ENCODE measurements around the gene RASAL3.

Gene RASAL3

DNA sequence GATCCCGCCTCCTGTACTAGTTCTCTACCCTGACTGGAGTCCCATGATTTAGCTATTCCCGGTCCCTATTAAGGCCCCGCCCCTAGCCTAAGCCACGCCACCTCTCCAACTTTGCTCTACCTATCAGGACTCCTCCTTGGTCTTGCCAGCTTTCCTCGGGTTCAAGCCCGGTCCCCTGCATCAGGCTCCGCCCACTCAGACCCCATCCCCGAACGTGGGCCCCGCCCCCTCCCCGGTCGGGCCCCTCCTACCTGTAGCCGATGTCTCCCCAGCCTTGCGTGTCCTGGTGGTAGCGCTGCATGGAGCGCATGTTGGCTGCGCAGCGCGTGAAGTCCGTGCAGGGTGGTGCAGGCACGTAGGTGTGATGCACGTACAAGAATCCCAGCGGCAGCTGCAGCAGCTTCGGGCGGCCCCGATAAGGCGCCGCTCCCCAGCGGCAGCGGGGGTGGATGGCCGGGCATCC, 7.3 kb upstream of the RASAL3 start:
- DNase-seq, result no peak

GRCh38 chr19:15469513-15470297, 5.4 kb upstream of the RASAL3 start:
- no peak for DNase-seq

DNA sequence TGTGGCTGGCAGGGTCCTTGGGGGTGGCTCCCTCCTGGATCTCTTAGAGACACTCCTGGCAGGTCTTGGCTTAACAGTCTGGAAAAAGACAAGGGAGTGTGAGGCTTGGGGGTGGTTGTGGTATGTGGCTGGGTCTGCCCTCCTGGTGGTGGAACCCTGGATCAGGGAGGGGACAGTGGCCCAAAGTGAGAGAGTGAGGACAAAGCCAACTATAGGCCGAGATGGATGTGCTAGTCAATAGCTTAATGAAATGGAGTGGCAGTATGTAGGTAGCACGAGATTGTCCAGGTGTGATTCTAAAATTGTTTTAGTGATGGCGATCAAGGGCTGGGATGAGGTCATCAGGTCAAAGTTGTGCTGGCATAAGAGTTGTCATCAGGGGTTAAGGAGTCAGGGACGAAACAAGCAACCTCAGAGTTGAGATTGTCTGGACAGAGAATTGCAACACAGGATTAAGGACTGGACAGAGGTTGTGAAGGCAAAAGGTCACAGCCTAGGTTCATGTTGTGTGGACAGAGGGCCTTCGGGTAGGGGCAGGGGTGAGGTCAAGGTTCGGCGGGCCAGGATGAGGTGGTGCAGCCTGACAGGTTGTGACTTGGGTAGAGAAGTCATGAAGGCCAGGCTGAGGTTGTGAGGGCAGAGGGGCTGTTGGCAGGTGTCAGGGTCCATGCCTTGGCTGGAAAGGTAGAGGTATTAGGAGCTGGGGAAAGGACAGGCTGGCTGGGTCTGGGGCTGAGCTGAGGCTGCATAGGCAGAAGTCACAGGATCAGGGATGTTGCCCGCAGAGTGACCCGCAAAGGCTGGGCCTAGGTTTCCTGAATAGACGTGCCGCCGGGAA, 4.5 kb upstream of the RASAL3 start:
- DNase-seq, result no peak

DNA sequence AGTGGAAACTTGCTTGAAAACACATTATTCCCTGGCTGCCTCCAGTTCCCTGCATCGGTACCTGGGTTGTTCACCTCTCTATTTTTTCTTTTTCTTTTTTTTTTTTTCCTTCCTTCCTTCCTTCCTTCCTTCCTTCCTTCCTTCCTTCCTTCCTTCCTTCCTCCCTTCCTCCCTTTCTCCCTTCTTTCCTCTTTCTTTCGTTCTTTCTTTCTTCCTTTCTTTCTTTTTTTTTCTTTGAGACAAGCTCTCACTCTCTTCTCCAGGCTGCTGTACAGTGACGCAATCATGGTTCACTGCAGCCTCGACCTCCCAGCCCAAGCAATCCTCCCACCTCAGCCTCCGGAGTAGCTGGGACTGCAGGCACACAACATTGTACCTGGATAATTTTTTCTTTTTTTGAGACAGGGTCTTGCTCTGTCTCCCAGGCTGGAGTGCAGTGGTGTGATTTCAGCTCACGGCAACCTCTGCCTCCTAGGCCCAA, 3.4 kb upstream of the RASAL3 start:
- no peak for DNase-seq

GRCh38 chr19:15466851-15467733, 2.7 kb upstream of the RASAL3 start:
- no peak for DNase-seq

- no peak for DNase-seq
Measured at GRCh38 chr19:15463861-15464371, 428 bp downstream of the RASAL3 start.

DNA sequence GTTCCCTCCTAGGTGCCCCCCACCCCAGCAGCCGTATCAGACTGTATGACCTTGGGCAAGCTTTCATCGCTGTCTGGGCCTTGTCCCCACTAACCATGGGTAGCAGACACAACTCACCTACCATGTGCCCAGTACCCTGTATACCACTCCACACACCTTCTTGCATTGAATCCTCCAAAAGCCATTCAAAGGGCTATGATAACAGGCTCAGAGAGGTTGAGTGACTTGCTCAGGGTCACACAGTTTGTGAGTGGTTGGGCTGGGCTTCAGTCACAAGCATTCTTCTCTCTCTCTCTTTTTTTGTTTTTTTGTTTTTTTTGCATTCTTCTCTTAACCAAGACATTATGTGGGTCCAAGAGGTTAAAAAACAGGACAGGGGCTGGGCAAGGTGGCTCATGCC, 2.6 kb downstream of the RASAL3 start:
- no peak for DNase-seq

- DNase-seq, result no peak
Measured at GRCh38 chr19:15457701-15458484, 6.5 kb downstream of the RASAL3 start.

DNA sequence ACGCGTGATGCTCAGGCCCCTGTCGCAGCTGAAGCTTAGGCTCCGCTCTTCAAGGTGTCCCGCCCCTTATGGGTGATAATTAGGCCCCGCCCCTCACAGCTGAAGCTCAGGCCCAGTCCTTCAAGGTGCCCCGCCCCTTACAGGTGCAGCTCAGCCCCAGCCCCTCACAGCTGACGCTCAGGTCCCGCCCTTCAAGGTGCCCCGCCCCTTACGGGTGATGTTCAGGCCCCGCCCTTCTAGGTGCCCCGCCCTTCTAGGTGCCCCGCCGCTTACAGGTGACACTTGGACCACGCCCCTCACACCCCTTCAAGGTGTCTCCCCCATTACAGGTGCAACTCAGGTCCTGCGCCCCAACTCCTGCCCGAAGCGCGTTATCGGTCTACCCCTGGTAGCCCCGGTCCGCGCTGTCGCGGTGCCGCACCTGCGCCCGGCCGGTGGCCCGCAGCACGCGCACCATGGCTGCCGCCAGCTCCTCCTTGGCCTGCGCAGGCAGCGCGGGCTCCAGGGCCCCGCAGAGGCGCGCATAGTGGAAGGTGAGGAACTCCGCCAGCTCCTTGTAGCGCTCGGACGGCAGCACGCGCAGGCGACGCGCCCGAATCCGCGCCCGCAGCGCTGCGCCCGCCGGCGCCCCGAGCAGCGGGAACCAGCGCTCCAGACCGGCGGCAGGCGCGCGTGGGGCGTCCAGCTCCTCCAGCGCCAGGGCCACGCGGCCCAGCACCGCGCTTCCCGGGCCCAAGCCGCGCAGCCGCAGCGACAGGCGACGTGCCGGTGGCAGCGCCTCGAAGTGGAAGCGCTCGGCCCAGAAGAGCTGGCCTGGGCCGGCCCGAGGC, 7.3 kb downstream of the RASAL3 start:
- no peak for DNase-seq

- DNase-seq, result no peak
Measured at GRCh38 chr19:15456441-15456840, 7.9 kb downstream of the RASAL3 start.

- no peak for DNase-seq
Measured at GRCh38 chr19:15455996-15456395, 8.3 kb downstream of the RASAL3 start.

DNA sequence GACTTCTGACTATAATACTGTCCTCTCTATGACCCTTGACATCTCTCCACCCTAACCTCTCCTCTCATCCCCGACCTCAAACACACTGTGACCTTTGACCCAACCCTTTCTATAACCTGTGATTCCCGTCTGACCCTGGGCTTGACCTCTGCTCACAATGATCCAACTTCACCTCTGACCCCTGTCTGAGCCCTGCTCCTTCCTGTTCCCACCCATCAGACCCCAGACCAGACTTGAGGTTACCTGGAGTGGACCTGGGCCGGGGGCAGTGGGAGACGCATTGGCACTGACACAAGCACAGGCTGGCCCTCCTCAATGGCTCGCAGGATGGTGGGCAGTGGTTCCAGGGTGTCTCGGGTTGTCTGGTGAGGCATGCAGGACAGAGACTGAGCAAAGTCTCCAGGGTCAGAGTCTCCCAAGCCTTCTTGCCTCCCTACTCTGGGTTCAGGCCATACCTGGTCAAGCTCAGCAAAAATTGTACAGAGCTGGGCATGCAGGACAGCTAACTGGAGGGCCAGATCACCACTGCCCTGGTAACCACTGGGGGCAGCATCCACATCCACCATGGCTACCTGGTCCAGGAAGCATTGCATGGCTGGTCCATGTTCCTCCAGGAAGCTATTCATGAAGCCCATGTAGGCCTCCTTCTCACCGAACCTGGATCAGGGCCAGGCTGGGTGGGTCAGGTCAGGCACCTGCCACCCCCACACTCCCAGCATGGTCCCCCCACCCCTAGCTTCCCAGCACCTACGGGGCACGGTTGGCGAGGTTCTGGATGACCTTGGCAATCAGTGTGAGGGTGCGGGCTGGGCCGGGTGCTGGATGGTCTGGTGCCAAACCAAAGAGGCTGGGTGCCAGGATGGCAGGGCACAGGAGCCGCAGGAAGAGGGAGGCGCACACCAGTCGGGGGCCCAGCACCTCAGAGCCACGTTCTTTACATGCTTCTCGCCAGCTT, 10.2 kb downstream of the RASAL3 start:
- no peak for DNase-seq

DNA sequence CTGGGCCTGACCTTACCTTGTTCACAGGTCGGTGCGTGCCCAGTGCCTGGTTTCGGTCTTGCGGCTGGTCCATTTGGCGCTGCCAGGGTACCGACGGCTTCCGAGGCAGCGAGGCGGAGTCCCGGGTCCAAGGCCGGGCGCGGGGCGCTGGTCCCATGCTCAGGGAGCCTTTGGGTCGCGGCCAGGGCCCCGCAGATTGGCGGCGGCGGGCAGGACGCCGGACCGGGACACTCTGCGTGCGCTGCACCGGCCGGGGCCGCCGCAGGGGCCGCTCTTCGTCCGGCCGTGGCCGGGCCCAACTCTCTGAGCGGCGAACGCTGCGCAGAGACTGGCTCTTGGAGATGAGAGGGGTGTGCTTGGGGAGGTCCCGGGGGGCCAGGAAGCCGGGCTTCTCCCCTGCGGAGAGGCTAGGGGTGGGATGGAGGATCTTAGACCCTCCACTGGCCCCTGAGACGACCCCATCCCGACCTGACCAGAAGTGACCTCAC, 11.2 kb downstream of the RASAL3 start:
- DNase-seq, result no peak

- DNase-seq, result peak; percentile 56
Measured at GRCh38 chr19:15452111-15453047, 12.0 kb downstream of the RASAL3 start.

- no peak for DNase-seq
Measured at GRCh38 chr19:15450528-15450890, 13.8 kb downstream of the RASAL3 start.

DNA sequence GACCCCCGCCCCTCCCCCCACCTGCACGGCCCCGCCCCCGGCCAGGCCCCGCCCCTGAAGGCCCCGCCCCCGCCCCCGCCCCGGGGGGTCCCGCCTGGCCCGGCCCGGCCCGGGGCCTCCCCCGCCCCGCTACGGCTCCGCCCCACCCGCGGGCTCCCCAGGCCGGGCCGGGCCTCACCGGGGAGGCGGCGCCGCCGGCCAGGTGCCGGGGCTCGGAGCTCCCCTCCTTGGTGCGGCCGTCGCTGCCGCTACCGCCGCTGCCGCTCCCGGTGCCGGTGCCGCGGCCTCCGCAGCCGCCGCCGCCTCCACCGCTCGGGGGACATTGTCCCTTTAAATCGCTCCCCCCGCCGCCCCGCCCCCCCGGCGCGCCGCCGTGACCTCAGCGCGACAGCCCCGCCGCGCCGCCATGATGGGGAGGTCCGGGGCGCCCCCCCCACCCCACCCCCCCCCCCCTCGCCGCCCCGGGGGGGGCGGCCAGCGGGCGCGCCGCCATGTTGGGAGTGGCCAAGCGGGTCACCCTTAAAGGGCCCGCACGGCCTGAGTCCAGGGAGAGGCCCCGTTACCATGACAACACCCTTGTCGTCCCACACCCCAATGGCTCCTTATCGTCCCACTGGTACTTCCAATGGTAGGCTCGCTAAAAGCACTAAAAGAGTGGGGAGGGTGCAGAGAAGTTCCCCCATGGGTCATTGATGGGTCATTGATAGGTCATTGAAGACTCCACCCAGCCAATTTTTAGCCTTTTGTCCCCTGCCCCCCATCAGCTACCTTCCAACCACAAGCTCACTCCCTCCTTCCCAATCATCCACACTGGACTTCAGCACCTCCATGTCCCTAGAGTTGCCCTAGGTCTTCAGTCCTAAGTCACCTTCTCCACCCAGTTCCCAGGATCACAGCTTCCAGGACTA, 14.5 kb downstream of the RASAL3 start, which contains the start of gene WIZ:
TSS of gene WIZ (minus strand) at position 337 of the 908 bp plus-strand sequence. CDS start 1,649 bp downstream, outside the sequence.
- peak; percentile 64 for DNase-seq

Measured in T1000 (cell line).